Suppressor macrophage treated with lipopolysaccharide for 4 hours (primary cell): ENCODE data around the gene PDIA6.

Experiments used
- DNase-seq: peaks from one replicate; pipeline ENCODE4 v3.0.0-alpha.2; 2020

The PDIA6 gene

GRCh38 chr2:10812362-10813162, at the start of gene PDIA6:
Gene PDIA6, minus strand, starts transcription at chr2:10812785. Its CDS starts 89 bp downstream, at chr2:10812696.
- peak; percentile 99 for DNase-seq

GRCh38 chr2:10862330-10862729, 49.7 kb upstream of the PDIA6 start:
- DNase-seq = no peak

- DNase-seq = no peak
Observed at GRCh38 chr2:10861765-10862164, 49.2 kb upstream of the PDIA6 start.

GRCh38 chr2:10860814-10861325, 48.3 kb upstream of the PDIA6 start:
- DNase-seq = no peak

GRCh38 chr2:10860081-10860813, 47.7 kb upstream of the PDIA6 start:
- no peak for DNase-seq

- DNase-seq = no peak
Observed at GRCh38 chr2:10859278-10859677, 46.7 kb upstream of the PDIA6 start.

GRCh38 chr2:10848541-10848940, 36.0 kb upstream of the PDIA6 start:
- no peak for DNase-seq

- no peak for DNase-seq
Observed at GRCh38 chr2:10847008-10847407, 34.4 kb upstream of the PDIA6 start.

- DNase-seq = no peak
Observed at GRCh38 chr2:10846110-10846861, 33.7 kb upstream of the PDIA6 start.

GRCh38 chr2:10845640-10846039, 33.1 kb upstream of the PDIA6 start:
- DNase-seq = no peak

GRCh38 chr2:10844097-10844496, 31.5 kb upstream of the PDIA6 start:
- DNase-seq = no peak

GRCh38 chr2:10842506-10842905, 29.9 kb upstream of the PDIA6 start:
- no peak for DNase-seq

- no peak for DNase-seq
Observed at GRCh38 chr2:10841547-10842219, 29.1 kb upstream of the PDIA6 start.

GRCh38 chr2:10839813-10840212, 27.2 kb upstream of the PDIA6 start:
- DNase-seq = no peak

GRCh38 chr2:10838734-10839133, 26.1 kb upstream of the PDIA6 start:
- DNase-seq = no peak

- DNase-seq = no peak
Observed at GRCh38 chr2:10837298-10838266, 25.0 kb upstream of the PDIA6 start.

GRCh38 chr2:10835052-10835970, 22.7 kb upstream of the PDIA6 start:
- peak; percentile 75 for DNase-seq

- DNase-seq = no peak
Observed at GRCh38 chr2:10834068-10834655, 21.6 kb upstream of the PDIA6 start.

- no peak for DNase-seq
Observed at GRCh38 chr2:10833021-10833420, 20.4 kb upstream of the PDIA6 start.
